HepG2 (cell line): Measurements from ENCODE around the gene TOM1L2. TPM values are rescaled to one million over a fixed set of nuclear protein-coding genes. Genes with fewer than 3 reads are reported as not detected.
A peak's percentile ranks its signal among the peaks of the same experiment; 100 is the strongest.

Experiments
- CAMTA2 ChIP-seq: sonication (generic); formaldehyde crosslinking; IDR thresholded peaks from 2 replicates; pipeline ENCODE4 v1.4.0; 2020; ENCODE audit warnings: mild to moderate bottlenecking, missing genetic modification reagents, borderline replicate concordance
- FOXP1 ChIP-seq, 2 experiments: fragments of 450-650 bp in 1 of 2; IDR thresholded peaks; 2 replicates each; pipeline ENCODE4 v1.6.1; 2017 to 2018; ENCODE audit warnings: antibody characterized with exemption in 1 of 2
- FOXP4 ChIP-seq: sonication (generic); formaldehyde crosslinking; IDR thresholded peaks from 2 replicates; pipeline ENCODE4 v1.4.0; 2020; ENCODE audit warnings: missing genetic modification reagents
- KDM6A ChIP-seq: IDR thresholded peaks from 2 replicates; pipeline ENCODE4 v1.6.1; 2016; ENCODE audit warnings: low read depth
- PTBP1 ChIP-seq: fragments of 200-400 bp; formaldehyde crosslinking; IDR thresholded peaks from 2 replicates; pipeline ENCODE4 v1.6.1; 2018; ENCODE audit warnings: low read length, low read depth; ENCODE audit not compliant: poor library complexity, severe bottlenecking
- SMAD3 ChIP-seq: sonication (generic); formaldehyde crosslinking; IDR thresholded peaks from 2 replicates; pipeline ENCODE4 v1.4.0; 2020; ENCODE audit warnings: missing genetic modification reagents
- SRY ChIP-seq: sonication (generic); formaldehyde crosslinking; IDR thresholded peaks from 2 replicates; pipeline ENCODE4 v1.8.0; 2022; ENCODE audit warnings: mild to moderate bottlenecking, missing genetic modification reagents
- ZBTB26 ChIP-seq: IDR thresholded peaks from 2 replicates; pipeline ENCODE4 v1.6.1; 2016; ENCODE audit warnings: missing compliant biosample characterization, missing genetic modification reagents, borderline replicate concordance
- ZBTB7A ChIP-seq: sonication (generic); formaldehyde crosslinking; IDR thresholded peaks from 2 replicates; pipeline ENCODE4 v1.8.0; 2022; ENCODE audit warnings: mild to moderate bottlenecking, missing genetic modification reagents
- ZMYM2 ChIP-seq: sonication (generic); formaldehyde crosslinking; IDR thresholded peaks from 2 replicates; pipeline ENCODE4 v1.8.0; 2022; ENCODE audit warnings: mild to moderate bottlenecking, missing genetic modification reagents
- ZNF317 ChIP-seq: sonication (generic); formaldehyde crosslinking; IDR thresholded peaks from 2 replicates; pipeline ENCODE4 v1.5.0; 2020; ENCODE audit warnings: mild to moderate bottlenecking, missing genetic modification reagents
- ZNF431 ChIP-seq: sonication (generic); formaldehyde crosslinking; IDR thresholded peaks from 2 replicates; pipeline ENCODE4 v1.9.0; 2022; ENCODE audit warnings: missing genetic modification reagents, low read depth, mild to moderate bottlenecking, borderline replicate concordance
- ZNF562 ChIP-seq: sonication (generic); formaldehyde crosslinking; IDR thresholded peaks from 2 replicates; pipeline ENCODE4 v1.8.0; 2022; ENCODE audit warnings: missing genetic modification reagents, borderline replicate concordance
- ZNF792 ChIP-seq: IDR thresholded peaks from 2 replicates; pipeline ENCODE4 v1.6.1; 2016
- polyA plus RNA-seq, 8 experiments: library from polyadenylated mRNA; depleted of rRNA in 3 of 8; stranded (reverse) in 7 of 8; unstranded in 1 of 8; fragments of >200 nt; fragmentation: Illumina TruSeq in 4 of 8; extraction: Trizol in 4 of 8; gene quantifications; 2 replicates each; pipeline versions ENCODE4 v1.2.1 to v1.2.3, GENCODE V29; 2011 to 2016; ENCODE audit warnings: low read depth in 4 of 8, missing spikeins in 1 of 8, mixed read lengths in 1 of 8; ENCODE audit not compliant: insufficient read depth in 1 of 8
- total RNA-seq, 5 experiments: library from RNA; depleted of rRNA; stranded (reverse); fragments of >200 nt; fragmentation: Illumina TruSeq; extraction: Trizol; gene quantifications; 2 replicates each; pipeline ENCODE4 v1.2.3, GENCODE V29; 2016; ENCODE audit warnings: low read depth in 1 of 5
- TF ChIP-seq, protein P1 (sequence below): IDR thresholded peaks from 2 replicates; pipeline ENCODE4 v1.6.1; 2012; ENCODE audit warnings: low read length, improper control_type of control experiment
- TF ChIP-seq, protein P2 (sequence below): sonication (generic); formaldehyde crosslinking; IDR thresholded peaks from 2 replicates; pipeline ENCODE4 v1.4.0; 2020; ENCODE audit warnings: mild to moderate bottlenecking, missing genetic modification reagents

TOM1L2 gene
- total and polyA plus RNA-seq, 2 of the 13 experiments (the other 11 are each of a cell fraction or from before 2014, with no cell fraction given): 4.7 to 7.4 TPM

- TF ChIP-seq, protein P1, sequence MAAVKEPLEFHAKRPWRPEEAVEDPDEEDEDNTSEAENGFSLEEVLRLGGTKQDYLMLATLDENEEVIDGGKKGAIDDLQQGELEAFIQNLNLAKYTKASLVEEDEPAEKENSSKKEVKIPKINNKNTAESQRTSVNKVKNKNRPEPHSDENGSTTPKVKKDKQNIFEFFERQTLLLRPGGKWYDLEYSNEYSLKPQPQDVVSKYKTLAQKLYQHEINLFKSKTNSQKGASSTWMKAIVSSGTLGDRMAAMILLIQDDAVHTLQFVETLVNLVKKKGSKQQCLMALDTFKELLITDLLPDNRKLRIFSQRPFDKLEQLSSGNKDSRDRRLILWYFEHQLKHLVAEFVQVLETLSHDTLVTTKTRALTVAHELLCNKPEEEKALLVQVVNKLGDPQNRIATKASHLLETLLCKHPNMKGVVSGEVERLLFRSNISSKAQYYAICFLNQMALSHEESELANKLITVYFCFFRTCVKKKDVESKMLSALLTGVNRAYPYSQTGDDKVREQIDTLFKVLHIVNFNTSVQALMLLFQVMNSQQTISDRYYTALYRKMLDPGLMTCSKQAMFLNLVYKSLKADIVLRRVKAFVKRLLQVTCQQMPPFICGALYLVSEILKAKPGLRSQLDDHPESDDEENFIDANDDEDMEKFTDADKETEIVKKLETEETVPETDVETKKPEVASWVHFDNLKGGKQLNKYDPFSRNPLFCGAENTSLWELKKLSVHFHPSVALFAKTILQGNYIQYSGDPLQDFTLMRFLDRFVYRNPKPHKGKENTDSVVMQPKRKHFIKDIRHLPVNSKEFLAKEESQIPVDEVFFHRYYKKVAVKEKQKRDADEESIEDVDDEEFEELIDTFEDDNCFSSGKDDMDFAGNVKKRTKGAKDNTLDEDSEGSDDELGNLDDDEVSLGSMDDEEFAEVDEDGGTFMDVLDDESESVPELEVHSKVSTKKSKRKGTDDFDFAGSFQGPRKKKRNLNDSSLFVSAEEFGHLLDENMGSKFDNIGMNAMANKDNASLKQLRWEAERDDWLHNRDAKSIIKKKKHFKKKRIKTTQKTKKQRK: no peak
- TF ChIP-seq ZBTB26 (CRISPR knock-in tag) (peak; percentile 44; the same call in 1 of the 2 replicates), ZBTB7A (CRISPR knock-in tag) (peak; percentile 46; the same call in 1 of the 2 replicates), ZNF431 (CRISPR knock-in tag) (peak; percentile 74), ZNF792 (0 out of 2 replicates have a peak, but pooled peaks have one; percentile 17), FOXP4 (no peak; the same call in 1 of the 2 replicates), ZMYM2 (CRISPR knock-in tag) (peak; percentile 97), SRY (CRISPR knock-in tag) (no peak; the same call in 1 of the 2 replicates), ZNF317 (peak; percentile 64; the same call in 1 of the 2 replicates), ZNF562 (CRISPR knock-in tag) (no peak), SMAD3 (CRISPR knock-in tag) (peak; percentile 64; the same call in 1 of the 2 replicates), FOXP1 (IDR thresholded peaks at IDR 0.05) (no peak), FOXP1 (CRISPR knock-in tag; IDR thresholded peaks at IDR 0.05) (no peak), KDM6A (CRISPR knock-in tag) (no peak), CAMTA2 (CRISPR knock-in tag) (peak; percentile 70; the same call in 1 of the 2 replicates), PTBP1 (no peak)
- TF ChIP-seq, protein P2, sequence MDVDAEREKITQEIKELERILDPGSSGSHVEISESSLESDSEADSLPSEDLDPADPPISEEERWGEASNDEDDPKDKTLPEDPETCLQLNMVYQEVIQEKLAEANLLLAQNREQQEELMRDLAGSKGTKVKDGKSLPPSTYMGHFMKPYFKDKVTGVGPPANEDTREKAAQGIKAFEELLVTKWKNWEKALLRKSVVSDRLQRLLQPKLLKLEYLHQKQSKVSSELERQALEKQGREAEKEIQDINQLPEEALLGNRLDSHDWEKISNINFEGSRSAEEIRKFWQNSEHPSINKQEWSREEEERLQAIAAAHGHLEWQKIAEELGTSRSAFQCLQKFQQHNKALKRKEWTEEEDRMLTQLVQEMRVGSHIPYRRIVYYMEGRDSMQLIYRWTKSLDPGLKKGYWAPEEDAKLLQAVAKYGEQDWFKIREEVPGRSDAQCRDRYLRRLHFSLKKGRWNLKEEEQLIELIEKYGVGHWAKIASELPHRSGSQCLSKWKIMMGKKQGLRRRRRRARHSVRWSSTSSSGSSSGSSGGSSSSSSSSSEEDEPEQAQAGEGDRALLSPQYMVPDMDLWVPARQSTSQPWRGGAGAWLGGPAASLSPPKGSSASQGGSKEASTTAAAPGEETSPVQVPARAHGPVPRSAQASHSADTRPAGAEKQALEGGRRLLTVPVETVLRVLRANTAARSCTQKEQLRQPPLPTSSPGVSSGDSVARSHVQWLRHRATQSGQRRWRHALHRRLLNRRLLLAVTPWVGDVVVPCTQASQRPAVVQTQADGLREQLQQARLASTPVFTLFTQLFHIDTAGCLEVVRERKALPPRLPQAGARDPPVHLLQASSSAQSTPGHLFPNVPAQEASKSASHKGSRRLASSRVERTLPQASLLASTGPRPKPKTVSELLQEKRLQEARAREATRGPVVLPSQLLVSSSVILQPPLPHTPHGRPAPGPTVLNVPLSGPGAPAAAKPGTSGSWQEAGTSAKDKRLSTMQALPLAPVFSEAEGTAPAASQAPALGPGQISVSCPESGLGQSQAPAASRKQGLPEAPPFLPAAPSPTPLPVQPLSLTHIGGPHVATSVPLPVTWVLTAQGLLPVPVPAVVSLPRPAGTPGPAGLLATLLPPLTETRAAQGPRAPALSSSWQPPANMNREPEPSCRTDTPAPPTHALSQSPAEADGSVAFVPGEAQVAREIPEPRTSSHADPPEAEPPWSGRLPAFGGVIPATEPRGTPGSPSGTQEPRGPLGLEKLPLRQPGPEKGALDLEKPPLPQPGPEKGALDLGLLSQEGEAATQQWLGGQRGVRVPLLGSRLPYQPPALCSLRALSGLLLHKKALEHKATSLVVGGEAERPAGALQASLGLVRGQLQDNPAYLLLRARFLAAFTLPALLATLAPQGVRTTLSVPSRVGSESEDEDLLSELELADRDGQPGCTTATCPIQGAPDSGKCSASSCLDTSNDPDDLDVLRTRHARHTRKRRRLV (CRISPR knock-in tag): peak; percentile 85; the same call in 1 of the 2 replicates
Observed at GRCh38 chr17:17839791-17840707, 132.2 kb downstream of the TOM1L2 start (continued).
